ENCODE measurements around the gene LRRC71. TPM values are rescaled to one million over a fixed set of nuclear protein-coding genes. Genes with fewer than 3 reads are reported as not detected.

The LRRC71 gene
- polyA plus RNA-seq, 3 donors: not detected

- Histone ChIP-seq H3K4me2 (replicated peaks; ENCODE audit: extremely low read depth, low read length, poor library complexity, severe bottlenecking) (no peak overlapping the region), H2AFZ (ENCODE audit: insufficient read depth, low read depth, low read length, poor library complexity, severe bottlenecking) (no peak overlapping the region), H3K9ac (ENCODE audit: insufficient read depth, low read length, poor library complexity, severe bottlenecking) (no peak overlapping the region), H3K36me3 (replicated peaks in 1 of 2; ENCODE audit: control insufficient read depth in 1 of 2, insufficient read depth in 2 of 2, low read length in 2 of 2) (no peaks in the 10 kb centered on the region), H3K4me1 (ENCODE audit: control insufficient read depth in 1 of 2, insufficient read depth in 2 of 2, low read length in 2 of 2) (no peaks in the 10 kb centered on the region), H3K27ac (ENCODE audit: low read depth in 1 of 2, low read length in 2 of 2) (no peak overlapping the region), H3K9me3 (replicated peaks in 1 of 2; ENCODE audit: control insufficient read depth in 1 of 2, insufficient read depth in 1 of 2, low read length in 2 of 2) (no peaks in the 10 kb centered on the region), H3K27me3 (ENCODE audit: control insufficient read depth in 2 of 2, insufficient read depth in 2 of 2, low read length in 2 of 2) (peaks cover 0 to 12% of the 10 kb centered on the region in 2 donors), H3K79me2 (ENCODE audit: insufficient read depth, low read length) (no peaks in the 10 kb centered on the region), H4K20me1 (ENCODE audit: insufficient read depth, low read length) (no peaks in the 10 kb centered on the region), H3K4me3 (replicated peaks in 1 of 3; ENCODE audit: low read depth in 2 of 3, low read length in 3 of 3) (no peak overlapping the region)
- H3K4me1 Mint-ChIP-seq: no peaks in the 10 kb centered on the region
- peaks cover 18 to 36% (median 21%) of the 10 kb centered on the region in 3 donors for H3K27me3 Mint-ChIP-seq (ENCODE audit: low read depth in 3 of 3)
- no peaks in the 10 kb centered on the region for H3K36me3 Mint-ChIP-seq
- 50% methylated on average over 1 of the region's 5 CpGs for WGBS (ENCODE audit: insufficient coverage)
- DNase-seq: no peak
- H3K27ac Mint-ChIP-seq: no peak overlapping the region
- intact Hi-C loops (cut with micrococcal nuclease): loop anchor here in 1 of 2 donors (10.0 kb wide), 1 partner anchor 186 kb away; no protein-coding TSS in a partner anchor
- TF ChIP-seq CTCF (IDR thresholded peaks at IDR 0.05): no peak
- H3K9me3 Mint-ChIP-seq: no peaks in the 10 kb centered on the region
- H3K4me3 Mint-ChIP-seq: no peak overlapping the region
These were observed 40.0 kb upstream of the LRRC71 start for GRCh38 chr1:156880473-156880872.

GRCh38 chr1:156881101-156881500 is 39.3 kb upstream of the LRRC71 start:
- H3K36me3 Mint-ChIP-seq: no peaks in the 10 kb centered on the region
- H3K4me1 Mint-ChIP-seq: no peaks in the 10 kb centered on the region

More at GRCh38 chr1:156881101-156881500, 39.3 kb upstream of the LRRC71 start:
- no peak for TF ChIP-seq CTCF (IDR thresholded peaks at IDR 0.05)
- intact Hi-C loops (cut with micrococcal nuclease): loop anchor here in 1 of 2 donors (10.0 kb wide), 1 partner anchor 186 kb away; no protein-coding TSS in a partner anchor
- no peaks in the 10 kb centered on the region for H3K9me3 ChIP-seq (replicated peaks in 1 of 2; ENCODE audit: control insufficient read depth in 1 of 2, insufficient read depth in 1 of 2, low read length in 2 of 2)
- H3K4me1 ChIP-seq (ENCODE audit: control insufficient read depth in 1 of 2, insufficient read depth in 2 of 2, low read length in 2 of 2): no peaks in the 10 kb centered on the region
- 80% methylated on average over 9 of the region's 10 CpGs for WGBS (ENCODE audit: insufficient coverage)
- no peak overlapping the region for H3K9ac ChIP-seq (ENCODE audit: insufficient read depth, low read length, poor library complexity, severe bottlenecking)
- no peak overlapping the region for H3K4me3 Mint-ChIP-seq
- H3K27me3 ChIP-seq (ENCODE audit: control insufficient read depth in 2 of 2, insufficient read depth in 2 of 2, low read length in 2 of 2): peaks cover 0 to 7% of the 10 kb centered on the region in 2 donors
- no peaks in the 10 kb centered on the region for H4K20me1 ChIP-seq (ENCODE audit: insufficient read depth, low read length)
- H3K4me2 ChIP-seq (replicated peaks; ENCODE audit: extremely low read depth, low read length, poor library complexity, severe bottlenecking): no peak overlapping the region
- H2AFZ ChIP-seq (ENCODE audit: insufficient read depth, low read depth, low read length, poor library complexity, severe bottlenecking): no peak overlapping the region
- H3K27ac ChIP-seq (ENCODE audit: low read depth in 1 of 2, low read length in 2 of 2): no peak overlapping the region
- peaks cover 20 to 39% (median 22%) of the 10 kb centered on the region in 3 donors for H3K27me3 Mint-ChIP-seq (ENCODE audit: low read depth in 3 of 3)
- H3K27ac Mint-ChIP-seq: peak overlapping the region in 1 of 7 donors; percentile 37
- H3K79me2 ChIP-seq (ENCODE audit: insufficient read depth, low read length): no peaks in the 10 kb centered on the region
- no peak overlapping the region for H3K4me3 ChIP-seq (replicated peaks in 1 of 3; ENCODE audit: low read depth in 2 of 3, low read length in 3 of 3)
- no peaks in the 10 kb centered on the region for H3K9me3 Mint-ChIP-seq
- H3K36me3 ChIP-seq (replicated peaks in 1 of 2; ENCODE audit: control insufficient read depth in 1 of 2, insufficient read depth in 2 of 2, low read length in 2 of 2): no peaks in the 10 kb centered on the region
- no peak for DNase-seq
